Smooth muscle cell (in vitro differentiated cells): ENCODE measurements around the gene APC. TPM values are rescaled to one million over a fixed set of nuclear protein-coding genes. Genes with fewer than 3 reads are reported as not detected.

ENCODE experiments used
- DNase-seq: peaks from one replicate; lab custom pipeline; 2025; ENCODE audit not compliant: unreplicated experiment; lab: John Stamatoyannopoulos, UW
- H2AFZ ChIP-seq: fragments of 200-600 bp; sonication (generic); 2 replicates; pipeline ENCODE4 v1.6.0; 2016; ENCODE audit warnings: antibody characterized with exemption, low read depth, mild to moderate bottlenecking
- H3F3A ChIP-seq: fragments of 200-600 bp; sonication (generic); 2 replicates; pipeline ENCODE4 v1.6.0; 2017; ENCODE audit warnings: antibody characterized with exemption, low read depth
- H3K27ac ChIP-seq: fragments of 200-600 bp; sonication (generic); 2 replicates; pipeline ENCODE4 v1.5.1; 2016; ENCODE audit warnings: low read depth, mild to moderate bottlenecking
- H3K27me3 ChIP-seq: fragments of 200-600 bp; sonication (generic); 2 replicates; pipeline ENCODE4 v1.6.1; 2016; ENCODE audit warnings: low read depth, mild to moderate bottlenecking
- H3K36me3 ChIP-seq: fragments of 200-600 bp; sonication (generic); 2 replicates; pipeline ENCODE4 v1.5.1; 2016; ENCODE audit warnings: low read depth
- H3K4me1 ChIP-seq: fragments of 200-600 bp; sonication (generic); 2 replicates; pipeline ENCODE4 v1.5.1; 2016; ENCODE audit warnings: low read depth
- H3K4me2 ChIP-seq: fragments of 200-600 bp; sonication (generic); 2 replicates; pipeline ENCODE4 v1.6.0; 2016; ENCODE audit warnings: mild to moderate bottlenecking
- H3K4me3 ChIP-seq: fragments of 200-600 bp; sonication (generic); 2 replicates; pipeline ENCODE4 v1.5.1; 2016; ENCODE audit warnings: mild to moderate bottlenecking
- H3K79me2 ChIP-seq: fragments of 200-600 bp; sonication (generic); 2 replicates; pipeline ENCODE4 v1.6.0; 2016; ENCODE audit warnings: low read depth, mild to moderate bottlenecking
- H3K9ac ChIP-seq: fragments of 200-600 bp; sonication (generic); 2 replicates; pipeline ENCODE4 v1.6.0; 2016; ENCODE audit warnings: low read depth
- H3K9me3 ChIP-seq: fragments of 200-600 bp; sonication (generic); replicated peaks from 2 replicates; pipeline ENCODE4 v1.5.1; 2016; ENCODE audit warnings: low read depth
- H4K20me1 ChIP-seq: fragments of 200-600 bp; sonication (generic); 2 replicates; pipeline ENCODE4 v1.6.0; 2016; ENCODE audit warnings: low read depth
- WGBS: methylation state at CpG from one replicate; pipeline ENCODE4 v1.1.7; 2016; ENCODE audit warnings: low lambda C conversion rate; 5-methylcytosine and 5-hydroxymethylcytosine counted together
- polyA plus RNA-seq: library from polyadenylated mRNA; unstranded; fragments of >200 nt; fragmentation: Nextera tagmentation; extraction: Ambion mirVana; gene quantifications from 2 replicates; pipeline ENCODE4 v1.2.1, GENCODE V29; 2016
- total RNA-seq: library from RNA; depleted of rRNA; stranded (reverse); fragments of >200 nt; gene quantifications from 2 replicates; pipeline ENCODE4 v1.2.3, GENCODE V29; 2014
- TF ChIP-seq, protein P1 (sequence below): fragments of 200-600 bp; sonication (generic); IDR thresholded peaks from 2 replicates; pipeline ENCODE4 v1.5.1; 2017; ENCODE audit warnings: borderline replicate concordance, mild to moderate bottlenecking, antibody characterized with exemption; ENCODE audit not compliant: insufficient read depth, poor library complexity, severe bottlenecking

APC gene
- total and polyA plus RNA-seq, 2 experiments from 2014 or later = 9.1 to 36.7 TPM

DNA sequence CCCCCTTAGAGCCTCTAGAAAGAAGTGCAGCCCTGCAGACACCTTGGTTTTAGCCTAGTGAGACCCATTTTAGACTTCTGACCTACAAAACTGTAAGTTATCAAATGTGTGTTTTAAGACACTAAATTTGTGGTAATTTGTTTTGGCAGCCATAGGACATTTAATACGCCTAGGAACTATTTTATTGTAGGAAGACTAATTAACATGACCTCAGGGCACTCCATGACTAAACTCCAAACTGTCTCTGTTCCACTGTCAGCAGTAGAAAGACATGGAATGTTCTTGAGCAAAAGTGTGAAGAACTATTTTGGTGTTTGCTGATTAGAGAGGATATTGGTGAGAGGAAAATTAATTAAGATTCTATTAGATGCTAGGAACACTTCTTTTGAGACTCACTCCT is 4.1 kb upstream of the APC start:
- H3K4me1 ChIP-seq = peaks cover 12% of the 10 kb centered on the region

DNA sequence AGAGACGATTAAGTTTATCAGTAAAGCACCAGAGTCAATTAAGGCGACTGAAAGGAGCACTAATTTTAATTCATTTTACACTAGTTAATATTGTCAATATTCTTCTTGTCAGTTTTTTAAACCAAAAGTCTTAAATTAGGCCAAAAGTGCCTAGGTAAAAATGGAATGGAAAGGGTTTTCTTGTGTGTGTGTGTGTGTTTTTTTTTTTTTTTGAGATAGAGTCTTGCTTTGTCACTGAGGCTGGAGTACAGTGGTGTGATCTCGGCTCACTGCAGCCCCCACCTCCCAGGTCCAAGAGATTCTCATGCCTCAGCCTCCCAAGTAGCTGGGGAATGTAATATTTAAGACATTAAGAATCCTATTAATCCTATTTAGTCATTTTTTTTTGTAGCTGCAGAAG is 3.1 kb upstream of the APC start:
- Histone ChIP-seq H3K79me2 (peaks cover 48% of the 10 kb centered on the region), H3F3A (no peaks in the 10 kb centered on the region), H3K4me3 (no peak overlapping the region), H3K4me2 (no peak overlapping the region), H3K4me1 (peaks cover 12% of the 10 kb centered on the region), H3K27ac (no peak overlapping the region), H3K9me3 (no peaks in the 10 kb centered on the region), H3K36me3 (no peaks in the 10 kb centered on the region), H3K27me3 (no peaks in the 10 kb centered on the region), H2AFZ (no peak overlapping the region), H4K20me1 (peaks cover 43% of the 10 kb centered on the region), H3K9ac (no peak overlapping the region)
- 96% methylated on average over 3 of the region's 3 CpGs for WGBS
- TF ChIP-seq, protein P1, sequence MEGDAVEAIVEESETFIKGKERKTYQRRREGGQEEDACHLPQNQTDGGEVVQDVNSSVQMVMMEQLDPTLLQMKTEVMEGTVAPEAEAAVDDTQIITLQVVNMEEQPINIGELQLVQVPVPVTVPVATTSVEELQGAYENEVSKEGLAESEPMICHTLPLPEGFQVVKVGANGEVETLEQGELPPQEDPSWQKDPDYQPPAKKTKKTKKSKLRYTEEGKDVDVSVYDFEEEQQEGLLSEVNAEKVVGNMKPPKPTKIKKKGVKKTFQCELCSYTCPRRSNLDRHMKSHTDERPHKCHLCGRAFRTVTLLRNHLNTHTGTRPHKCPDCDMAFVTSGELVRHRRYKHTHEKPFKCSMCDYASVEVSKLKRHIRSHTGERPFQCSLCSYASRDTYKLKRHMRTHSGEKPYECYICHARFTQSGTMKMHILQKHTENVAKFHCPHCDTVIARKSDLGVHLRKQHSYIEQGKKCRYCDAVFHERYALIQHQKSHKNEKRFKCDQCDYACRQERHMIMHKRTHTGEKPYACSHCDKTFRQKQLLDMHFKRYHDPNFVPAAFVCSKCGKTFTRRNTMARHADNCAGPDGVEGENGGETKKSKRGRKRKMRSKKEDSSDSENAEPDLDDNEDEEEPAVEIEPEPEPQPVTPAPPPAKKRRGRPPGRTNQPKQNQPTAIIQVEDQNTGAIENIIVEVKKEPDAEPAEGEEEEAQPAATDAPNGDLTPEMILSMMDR = no peak
- no peak for DNase-seq

More for the DNA sequence above, 4.1 kb upstream of the APC start:
- Histone ChIP-seq H3K27ac (no peak overlapping the region), H3F3A (no peaks in the 10 kb centered on the region), H3K4me3 (no peak overlapping the region), H3K9me3 (no peaks in the 10 kb centered on the region), H4K20me1 (peaks cover 44% of the 10 kb centered on the region), H2AFZ (no peak overlapping the region), H3K9ac (no peak overlapping the region), H3K36me3 (no peaks in the 10 kb centered on the region), H3K4me2 (no peak overlapping the region), H3K27me3 (no peaks in the 10 kb centered on the region), H3K79me2 (peaks cover 48% of the 10 kb centered on the region)
- WGBS = 85% methylated on average over 1 of the region's 1 CpG
- TF ChIP-seq, protein P1 = no peak
- DNase-seq = no peak

DNA sequence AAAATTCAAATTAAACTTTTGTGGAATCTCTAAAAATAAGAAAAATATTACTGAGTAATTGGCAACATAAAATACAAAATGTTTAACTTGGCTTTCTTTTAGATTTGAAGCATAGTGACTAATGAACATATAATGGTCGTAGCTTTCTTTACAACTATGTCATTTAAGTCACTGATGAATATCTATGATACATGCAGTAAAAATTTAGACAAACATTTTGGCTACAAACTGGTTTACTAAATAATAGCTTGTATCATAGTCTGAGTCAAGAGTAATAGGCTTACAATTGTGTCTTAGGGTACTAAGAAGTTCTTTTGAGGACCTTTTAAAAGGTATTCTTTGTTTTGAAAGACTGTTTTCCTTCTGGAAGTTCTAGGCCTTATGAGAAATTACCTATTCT is 2.0 kb upstream of the APC start:
- no peaks in the 10 kb centered on the region for H3K9me3 ChIP-seq
- H2AFZ ChIP-seq = no peak overlapping the region
- H3K4me3 ChIP-seq = no peak overlapping the region
- TF ChIP-seq, protein P1 = no peak
- no peak overlapping the region for H3K9ac ChIP-seq
- peak overlapping the region; percentile 54 for H3K4me2 ChIP-seq
- no peaks in the 10 kb centered on the region for H3K27me3 ChIP-seq
- H3K27ac ChIP-seq = peak overlapping the region; percentile 74
- H4K20me1 ChIP-seq = peaks cover 33% of the 10 kb centered on the region
- H3F3A ChIP-seq = no peaks in the 10 kb centered on the region
- H3K79me2 ChIP-seq = peaks cover 47% of the 10 kb centered on the region
- no peak for DNase-seq
- peaks cover 12% of the 10 kb centered on the region for H3K4me1 ChIP-seq
- WGBS = 30% methylated on average over 1 of the region's 1 CpG
- no peaks in the 10 kb centered on the region for H3K36me3 ChIP-seq

DNA sequence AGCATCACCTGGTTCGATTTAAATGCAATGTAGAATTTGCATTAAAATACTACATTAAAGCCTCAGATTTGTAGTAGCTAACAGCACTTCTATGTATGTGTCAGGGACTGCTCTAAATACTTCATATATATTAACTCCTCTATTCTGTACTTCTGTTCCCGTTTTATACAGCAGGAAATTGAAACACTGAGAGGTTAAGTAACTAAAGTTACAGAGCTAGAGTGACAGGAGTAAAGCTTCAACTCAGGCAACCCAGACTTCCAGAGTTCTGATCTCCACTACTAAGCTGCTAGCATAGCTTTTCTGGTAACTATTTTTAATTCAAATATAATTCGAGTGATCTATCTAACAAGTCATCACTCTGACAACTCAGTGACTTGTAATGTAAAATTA is 619 bp upstream of the APC start:
- no peak overlapping the region for H3K27ac ChIP-seq
- H3K9ac ChIP-seq = peak overlapping the region; percentile 45
- H4K20me1 ChIP-seq = peaks cover 26% of the 10 kb centered on the region
- no peaks in the 10 kb centered on the region for H3K36me3 ChIP-seq
- H3F3A ChIP-seq = no peaks in the 10 kb centered on the region
- H3K4me2 ChIP-seq = peak overlapping the region; percentile 92
- H3K27me3 ChIP-seq = no peaks in the 10 kb centered on the region
- no peak for DNase-seq
- H3K9me3 ChIP-seq = no peaks in the 10 kb centered on the region
- H3K4me1 ChIP-seq = peaks cover 12% of the 10 kb centered on the region
- H3K4me3 ChIP-seq = peak overlapping the region; percentile 82
- H3K79me2 ChIP-seq = peaks cover 51% of the 10 kb centered on the region
- TF ChIP-seq, protein P1 = no peak
- WGBS = 25% methylated on average over 3 of the region's 3 CpGs
- peak overlapping the region; percentile 74 for H2AFZ ChIP-seq
